ENCODE results near the gene C1orf21.

Gene C1orf21

DNA sequence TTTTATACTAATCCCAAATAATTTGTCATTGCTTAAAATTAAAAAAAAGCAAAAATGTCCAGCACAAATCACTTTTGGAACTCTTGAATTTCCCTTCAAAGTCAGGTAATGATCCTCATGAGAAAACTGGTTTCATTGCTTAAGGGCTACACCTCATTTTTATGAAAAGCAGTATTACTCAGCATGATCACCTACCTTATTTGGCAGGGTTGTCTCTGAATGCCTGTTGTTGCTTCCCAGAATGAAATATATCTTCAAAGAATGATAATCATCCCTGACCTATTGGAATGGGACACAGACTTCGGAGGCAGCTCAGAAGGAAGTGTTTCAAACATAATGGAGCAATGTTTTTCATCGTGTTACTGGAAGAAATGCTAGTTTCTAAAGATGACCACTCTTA, 29.7 kb downstream of the C1orf21 start:
- DNase-seq (ENCODE audit: low read depth), result peak; percentile 27

DNA sequence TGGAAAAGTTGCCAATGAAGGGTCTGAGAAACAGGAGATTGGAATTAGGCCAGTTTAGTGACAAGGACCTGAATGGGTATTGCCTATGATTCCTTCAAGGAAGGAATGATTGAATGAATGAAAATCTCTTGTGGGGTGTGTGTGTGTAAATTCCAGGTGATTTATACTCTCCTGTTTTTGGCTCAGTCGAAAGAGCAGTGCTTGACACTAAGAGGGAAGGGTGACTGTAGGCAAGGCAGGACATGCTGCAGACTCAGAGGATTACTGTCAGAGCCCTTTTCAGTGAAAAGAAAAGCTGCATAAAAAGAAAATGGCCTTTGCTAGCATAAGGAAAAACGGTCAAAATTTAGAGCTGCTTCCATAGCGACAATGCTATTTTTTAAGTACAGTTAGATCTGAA, 30.1 kb downstream of the C1orf21 start:
- no peak for DNase-seq (ENCODE audit: low read depth)

DNA sequence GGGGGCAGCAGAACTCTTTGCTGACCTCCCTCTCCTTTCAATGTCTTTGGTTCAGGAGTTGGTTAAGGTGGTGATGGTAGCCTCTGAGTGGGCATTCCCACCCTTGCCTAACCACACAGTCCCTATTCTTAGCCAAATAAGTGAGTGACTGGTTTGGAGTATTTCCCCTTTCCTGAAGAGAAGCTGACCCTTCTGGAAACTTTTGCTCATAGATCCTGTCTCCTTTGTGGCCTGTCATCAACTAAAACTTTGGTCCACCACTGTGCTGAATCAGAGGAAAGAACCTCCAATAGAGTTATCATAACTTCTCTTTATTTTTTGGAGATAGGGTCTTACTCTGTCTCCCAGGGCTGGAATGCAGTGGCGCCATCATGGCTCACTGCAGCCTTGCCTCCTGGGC, 31.1 kb downstream of the C1orf21 start:
- no peak for DNase-seq (ENCODE audit: low read depth)

DNA sequence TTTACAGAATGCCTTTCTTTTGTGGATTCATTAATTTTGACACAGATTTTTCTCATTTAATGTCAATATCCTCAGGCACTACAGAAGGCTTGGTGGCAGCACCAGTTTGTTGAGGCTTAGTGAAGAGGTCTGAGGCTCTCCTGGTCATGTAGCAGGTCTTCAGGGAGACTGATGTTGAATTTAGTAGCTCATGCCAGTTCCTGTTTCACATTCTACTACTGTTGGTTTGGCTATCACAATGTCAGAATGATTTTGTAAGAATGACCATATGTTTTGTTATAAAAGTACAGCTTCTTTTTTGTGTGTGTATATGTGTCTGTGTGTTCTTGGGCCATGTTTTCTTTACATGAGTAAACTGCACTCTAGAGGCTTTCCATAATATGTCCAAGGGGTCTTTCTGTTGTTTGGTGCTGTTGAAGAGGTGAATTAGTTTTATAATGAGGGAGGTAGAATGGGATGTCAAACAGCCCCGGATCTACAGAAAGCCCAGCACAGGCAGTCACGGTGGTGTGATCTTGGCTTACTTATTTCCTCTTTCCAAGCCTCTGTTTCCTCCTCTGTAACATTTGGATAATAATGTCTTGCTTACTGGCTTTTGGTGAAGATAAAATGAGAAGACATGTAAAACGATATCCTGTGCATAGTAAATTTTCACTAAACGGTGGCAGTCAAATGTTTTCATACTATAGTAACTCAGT, 32.0 kb downstream of the C1orf21 start:
- DNase-seq (ENCODE audit: low read depth), result no peak

DNA sequence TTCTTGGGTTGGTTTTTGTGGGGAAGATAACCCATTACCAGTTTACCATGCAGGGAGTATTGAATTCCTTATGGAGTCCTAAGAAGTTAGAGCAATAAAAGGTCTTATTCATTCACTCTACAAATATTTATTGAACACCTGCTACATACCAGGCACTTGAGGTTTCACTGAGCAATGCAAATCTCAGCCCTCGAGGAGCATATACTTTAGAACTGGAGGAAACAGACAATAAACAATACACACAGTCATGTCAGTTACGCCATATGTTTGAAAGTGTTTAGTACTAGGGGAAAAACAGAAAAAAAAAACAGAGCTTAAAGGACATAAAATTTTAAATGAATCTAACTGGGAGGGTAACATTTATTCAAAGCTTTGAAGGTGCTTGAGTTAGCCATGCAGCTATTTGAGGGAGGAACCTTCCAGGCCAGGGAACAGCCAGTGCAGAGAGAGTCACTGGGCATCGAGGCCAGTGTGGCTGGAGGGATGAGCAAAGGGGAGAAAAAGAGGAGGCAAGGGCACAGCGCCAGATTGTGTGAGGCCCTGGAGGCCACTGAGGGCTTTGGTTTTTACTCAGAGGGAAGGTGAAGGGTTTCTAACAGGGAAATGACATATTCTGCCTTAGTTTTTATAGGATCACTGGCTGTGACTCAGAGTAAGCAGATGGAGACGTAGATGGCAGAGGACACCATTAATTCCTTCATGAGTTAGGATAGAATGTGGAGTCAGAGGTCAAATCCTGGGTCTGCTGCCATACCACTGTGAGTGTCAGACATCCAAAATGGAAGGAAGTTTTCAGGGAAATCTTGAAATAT, 32.7 kb downstream of the C1orf21 start:
- DNase-seq (ENCODE audit: low read depth), result peak; percentile 71

DNA sequence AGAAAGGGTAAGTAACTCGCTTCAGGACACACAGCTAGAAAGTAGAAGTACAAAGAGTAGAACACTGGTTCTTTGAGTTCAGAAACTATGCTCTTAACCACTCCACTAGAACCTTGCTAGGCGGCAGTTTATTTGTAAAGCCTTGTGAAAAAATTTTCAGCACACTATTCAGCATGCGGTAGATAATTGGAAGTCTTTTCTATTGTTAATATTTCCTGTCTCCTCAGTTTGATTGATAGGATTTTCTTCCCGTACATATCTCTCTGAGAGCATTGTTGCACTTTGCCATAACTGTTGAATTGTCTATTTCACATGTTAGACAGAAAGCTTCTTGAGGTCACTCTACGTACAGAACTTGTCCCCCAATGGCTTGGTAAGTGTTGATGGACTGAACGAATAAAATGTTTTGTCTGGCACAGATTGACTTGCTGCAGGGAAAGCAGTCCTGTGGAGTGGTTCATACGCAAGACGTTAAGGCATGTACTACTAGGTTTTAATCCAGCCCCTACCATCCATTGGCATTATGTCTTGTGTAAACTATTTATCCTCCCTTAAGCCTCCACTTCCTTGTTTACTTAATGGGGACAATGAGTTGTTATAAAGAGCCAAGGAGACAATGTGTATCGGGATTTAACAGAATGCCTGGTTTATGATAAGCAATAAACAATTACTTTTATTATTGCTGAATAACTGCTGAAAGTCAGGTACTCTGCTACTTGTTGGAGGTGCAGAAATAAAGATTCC, 35.8 kb downstream of the C1orf21 start:
- DNase-seq (ENCODE audit: low read depth), result no peak

GRCh38 chr1:184423649-184424048, 36.8 kb downstream of the C1orf21 start:
- no peak for DNase-seq (ENCODE audit: low read depth)

- no peak for DNase-seq (ENCODE audit: low read depth)
Observed at GRCh38 chr1:184424157-184424556, 37.3 kb downstream of the C1orf21 start.

- DNase-seq (ENCODE audit: low read depth), result no peak
Observed at GRCh38 chr1:184424945-184425344, 38.1 kb downstream of the C1orf21 start.

- DNase-seq (ENCODE audit: low read depth), result no peak
Observed at GRCh38 chr1:184425449-184426277, 38.8 kb downstream of the C1orf21 start.

DNA sequence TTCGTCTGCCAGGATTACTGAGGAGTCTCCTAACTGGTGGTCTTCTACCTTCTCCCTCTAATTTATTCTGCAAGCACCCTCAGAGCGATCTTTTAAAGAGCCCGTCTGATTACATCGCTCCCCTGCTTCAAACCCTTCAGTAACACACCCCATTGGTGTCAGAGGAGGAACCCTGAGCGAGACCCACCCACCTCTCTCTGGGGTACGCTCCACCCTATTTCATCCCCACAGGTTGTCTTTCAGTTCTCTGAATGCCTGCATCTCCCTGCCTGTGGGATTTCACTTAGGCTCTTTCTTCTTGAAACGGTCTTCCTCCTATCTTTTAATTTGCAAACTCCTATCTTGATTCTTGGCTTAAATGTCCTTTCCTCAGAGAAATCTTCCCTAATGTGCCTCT, 39.4 kb downstream of the C1orf21 start:
- no peak for DNase-seq (ENCODE audit: low read depth)

DNA sequence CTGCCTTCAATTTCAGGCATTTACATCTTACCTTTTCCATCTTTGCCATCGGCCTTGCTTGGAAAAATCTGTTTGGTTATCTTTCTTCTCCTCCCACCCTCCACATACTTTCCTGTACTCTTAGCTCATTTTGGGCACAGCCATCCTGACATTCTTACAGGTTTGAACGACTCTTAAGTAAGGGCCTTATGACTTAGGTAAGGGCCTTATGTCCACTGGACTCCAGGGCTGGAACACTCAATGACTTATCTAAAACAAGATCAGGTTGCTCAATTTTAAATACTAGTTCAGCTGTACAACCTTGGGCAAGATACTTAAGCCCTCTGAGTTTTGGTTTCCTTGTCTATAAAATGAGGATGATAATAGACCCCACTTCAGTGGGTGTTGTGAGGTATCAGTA, 40.9 kb downstream of the C1orf21 start:
- no peak for DNase-seq (ENCODE audit: low read depth)

DNA sequence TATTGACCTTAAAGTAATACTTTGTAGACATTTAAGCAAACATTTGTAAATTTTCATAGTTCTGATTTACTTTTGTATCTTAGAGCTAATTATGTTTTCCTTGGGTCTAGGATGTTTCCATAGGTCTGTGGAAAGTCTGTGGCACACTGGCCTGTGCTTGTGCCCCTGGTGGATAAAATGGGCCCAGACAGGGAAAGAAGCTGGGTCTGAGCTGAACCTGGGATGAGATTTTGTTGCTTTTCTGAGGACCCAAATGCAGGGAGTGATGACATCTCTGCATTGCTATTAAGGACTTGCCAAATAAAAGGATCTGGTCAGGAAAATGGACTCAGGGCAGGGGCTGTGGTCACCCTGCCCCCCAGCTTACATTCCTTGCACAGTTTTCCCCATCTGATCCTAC, 41.8 kb downstream of the C1orf21 start:
- DNase-seq (ENCODE audit: low read depth), result no peak

GRCh38 chr1:184429335-184429734, 42.5 kb downstream of the C1orf21 start:
- DNase-seq (ENCODE audit: low read depth), result no peak

- no peak for DNase-seq (ENCODE audit: low read depth)
Observed at GRCh38 chr1:184433956-184434502, 47.2 kb downstream of the C1orf21 start.

- DNase-seq (ENCODE audit: low read depth), result no peak
Observed at GRCh38 chr1:184437291-184437690, 50.5 kb downstream of the C1orf21 start.

DNA sequence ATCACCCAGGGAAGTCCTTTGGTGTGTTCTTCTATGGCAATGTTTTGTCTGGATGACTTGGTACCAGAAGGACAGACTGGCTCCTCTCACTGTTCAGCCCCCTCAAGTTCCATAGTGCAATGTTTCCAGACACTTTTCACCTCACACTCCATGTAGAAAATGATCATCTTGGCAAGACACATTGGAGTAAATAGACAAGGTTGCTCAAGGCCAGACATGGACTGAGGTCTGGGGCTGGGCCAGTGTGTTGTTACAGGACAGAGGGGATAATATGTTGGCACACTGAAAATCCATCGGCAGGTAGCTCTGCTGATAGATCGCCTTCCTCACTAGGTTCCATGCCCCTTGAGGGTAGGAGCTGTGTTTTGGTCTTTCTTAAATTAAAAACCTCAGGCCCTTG, 51.5 kb downstream of the C1orf21 start:
- no peak for DNase-seq (ENCODE audit: low read depth)

DNA sequence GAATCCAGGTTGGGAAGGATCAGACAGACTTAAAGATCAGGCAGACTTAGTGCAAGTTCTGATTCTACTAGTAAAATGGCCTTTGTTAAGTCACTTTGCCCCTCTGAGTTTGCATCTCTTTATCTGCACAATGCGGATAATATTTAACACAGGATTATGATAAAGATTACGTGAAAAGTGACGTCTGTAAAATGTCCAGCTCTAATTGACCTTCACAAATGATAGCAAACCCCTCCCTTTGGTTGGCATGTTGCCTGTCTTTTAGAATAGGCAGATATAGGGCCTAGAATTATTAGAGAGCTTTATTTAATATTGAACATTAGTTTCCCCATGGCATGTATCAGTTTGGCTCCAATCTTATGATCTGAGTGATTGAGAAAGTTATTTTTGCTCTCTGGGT, 55.4 kb downstream of the C1orf21 start:
- no peak for DNase-seq (ENCODE audit: low read depth)

- no peak for DNase-seq (ENCODE audit: low read depth)
Observed at GRCh38 chr1:184443201-184443600, 56.4 kb downstream of the C1orf21 start.

- DNase-seq (ENCODE audit: low read depth), result no peak
Observed at GRCh38 chr1:184443624-184444023, 56.8 kb downstream of the C1orf21 start.

DNA sequence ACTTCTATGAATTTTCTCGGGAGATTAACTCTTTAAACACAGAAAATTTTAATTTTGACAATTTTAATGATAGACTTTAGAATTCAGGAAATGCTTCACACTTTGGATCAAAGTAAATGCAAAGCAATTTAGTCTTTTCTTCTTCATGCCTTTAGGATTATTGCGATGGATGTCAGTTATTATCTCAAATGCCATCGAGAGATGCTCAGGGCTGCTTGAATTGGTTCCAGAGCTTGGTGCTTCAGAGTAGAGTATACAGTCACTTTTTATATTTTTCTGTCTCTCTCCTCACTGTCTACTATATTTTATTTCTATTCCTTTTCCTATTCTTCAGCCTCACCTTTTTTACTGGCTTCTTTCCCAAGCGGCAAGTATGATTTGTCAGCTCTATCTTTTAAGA, 59.2 kb downstream of the C1orf21 start:
- no peak for DNase-seq (ENCODE audit: low read depth)

Data from EH (cell line).